HG03460 (cell line): Measurements from ENCODE around the gene DSTN.
"Not testable (repeated sequence)": the region's sequence is repeated elsewhere in the genome, so short reads cannot be mapped to it uniquely, and the experiment has no call there.

ENCODE experiments used
- ATAC-seq: cut with Tn5 transposase; IDR thresholded peaks from one replicate; pipeline ENCODE4 v1.9.1; 2021; ENCODE audit not compliant: unreplicated experiment

DSTN gene

GRCh38 chr20:17648791-17649730 lies 79.2 kb downstream of the DSTN start:
- ATAC-seq, result no peak

GRCh38 chr20:17650301-17651128 lies 80.6 kb downstream of the DSTN start:
- no peak for ATAC-seq

GRCh38 chr20:17651129-17651759 lies 81.4 kb downstream of the DSTN start:
- no peak for ATAC-seq

GRCh38 chr20:17651760-17652388 lies 82.0 kb downstream of the DSTN start:
- ATAC-seq, result no peak

GRCh38 chr20:17652411-17652810 lies 82.5 kb downstream of the DSTN start:
- no peak for ATAC-seq

GRCh38 chr20:17653835-17654648 lies 84.2 kb downstream of the DSTN start:
- no peak for ATAC-seq

- no peak for ATAC-seq
These were observed 84.9 kb downstream of the DSTN start for GRCh38 chr20:17654649-17655285.

- no peak for ATAC-seq
These were observed 85.4 kb downstream of the DSTN start for GRCh38 chr20:17655286-17655651.

- ATAC-seq, result no peak
These were observed 86.1 kb downstream of the DSTN start for GRCh38 chr20:17655865-17656479.

GRCh38 chr20:17657079-17657825 lies 87.4 kb downstream of the DSTN start:
- no peak for ATAC-seq

GRCh38 chr20:17657898-17658647 lies 88.2 kb downstream of the DSTN start:
- no peak for ATAC-seq

- ATAC-seq, result no peak
These were observed 88.7 kb downstream of the DSTN start for GRCh38 chr20:17658648-17658993.

- ATAC-seq, result not testable (repeated sequence)
These were observed 89.5 kb downstream of the DSTN start for GRCh38 chr20:17659344-17659743.
